Left forelimb (tissue), 1 donor: Measurements from ENCODE around the gene TYROBP.
"Not testable (repeated sequence)": the region's sequence is repeated elsewhere in the genome, so short reads cannot be mapped to it uniquely, and the experiment has no call there.

ENCODE experiments used
- DNase-seq: peaks from one replicate; pipeline ENCODE4 v3.0.0-alpha.2; 2018; ENCODE audit warnings: low spot score

TYROBP gene

GRCh38 chr19:35931874-35932202 lies 23.7 kb upstream of the TYROBP start:
- DNase-seq = no peak

- DNase-seq = peak; percentile 100
Observed at GRCh38 chr19:35931161-35931873, 23.2 kb upstream of the TYROBP start.

- DNase-seq = no peak
Observed at GRCh38 chr19:35929876-35930275, 21.8 kb upstream of the TYROBP start.

GRCh38 chr19:35928507-35928906 lies 20.4 kb upstream of the TYROBP start:
- no peak for DNase-seq

GRCh38 chr19:35925501-35925900 lies 17.4 kb upstream of the TYROBP start:
- DNase-seq = no peak

GRCh38 chr19:35921012-35921411 lies 12.9 kb upstream of the TYROBP start:
- DNase-seq = no peak

GRCh38 chr19:35919306-35919705 lies 11.2 kb upstream of the TYROBP start:
- DNase-seq = no peak

- DNase-seq = no peak
Observed at GRCh38 chr19:35915443-35915842, 7.3 kb upstream of the TYROBP start.

GRCh38 chr19:35913589-35913988 lies 5.5 kb upstream of the TYROBP start:
- DNase-seq = no peak

- DNase-seq = no peak
Observed at GRCh38 chr19:35911790-35912189, 3.7 kb upstream of the TYROBP start.

- DNase-seq = no peak
Observed at GRCh38 chr19:35911173-35911572, 3.1 kb upstream of the TYROBP start.

- not testable (repeated sequence) for DNase-seq
Observed at GRCh38 chr19:35910355-35910754, 2.3 kb upstream of the TYROBP start.

- no peak for DNase-seq
Observed at GRCh38 chr19:35909684-35910035, 1.6 kb upstream of the TYROBP start.

GRCh38 chr19:35908973-35909683 lies 1.0 kb upstream of the TYROBP start:
- DNase-seq = no peak

- DNase-seq = no peak
Observed at GRCh38 chr19:35907377-35907745, 734 bp downstream of the TYROBP start.

- no peak for DNase-seq
Observed at GRCh38 chr19:35905178-35905727, 2.8 kb downstream of the TYROBP start.

- DNase-seq = no peak
Observed at GRCh38 chr19:35904311-35905068, 3.6 kb downstream of the TYROBP start.

GRCh38 chr19:35903550-35904179 lies 4.4 kb downstream of the TYROBP start:
- DNase-seq = no peak

- no peak for DNase-seq
Observed at GRCh38 chr19:35902870-35903475, 5.1 kb downstream of the TYROBP start.

- DNase-seq = no peak
Observed at GRCh38 chr19:35901854-35902661, 6.0 kb downstream of the TYROBP start, which contains the start of gene HCST. HCST (plus strand) TSS chr19:35902529; CDS start chr19:35902594, 65 bp downstream.

GRCh38 chr19:35901055-35901644 lies 6.9 kb downstream of the TYROBP start:
- no peak for DNase-seq
